ENCODE data around the gene GIPC3. TPM values are rescaled to one million over a fixed set of nuclear protein-coding genes. Genes with fewer than 3 reads are reported as not detected.
A peak's percentile ranks its signal among the peaks of the same experiment; 100 is the strongest.

The GIPC3 gene, protein sequence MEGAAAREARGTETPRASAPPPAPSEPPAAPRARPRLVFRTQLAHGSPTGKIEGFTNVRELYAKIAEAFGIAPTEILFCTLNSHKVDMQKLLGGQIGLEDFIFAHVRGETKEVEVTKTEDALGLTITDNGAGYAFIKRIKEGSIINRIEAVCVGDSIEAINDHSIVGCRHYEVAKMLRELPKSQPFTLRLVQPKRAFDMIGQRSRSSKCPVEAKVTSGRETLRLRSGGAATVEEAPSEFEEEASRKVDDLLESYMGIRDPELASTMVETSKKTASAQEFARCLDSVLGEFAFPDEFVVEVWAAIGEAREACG
- 1 to 10 TPM in 1 of 3 donors, under 1 TPM in 2; 0.34 to 1.1 (median 0.58) TPM for total RNA-seq
- long read RNA-seq, donor 1 = 0 reads
- long read RNA-seq, donor 2 = 0 reads

DNA sequence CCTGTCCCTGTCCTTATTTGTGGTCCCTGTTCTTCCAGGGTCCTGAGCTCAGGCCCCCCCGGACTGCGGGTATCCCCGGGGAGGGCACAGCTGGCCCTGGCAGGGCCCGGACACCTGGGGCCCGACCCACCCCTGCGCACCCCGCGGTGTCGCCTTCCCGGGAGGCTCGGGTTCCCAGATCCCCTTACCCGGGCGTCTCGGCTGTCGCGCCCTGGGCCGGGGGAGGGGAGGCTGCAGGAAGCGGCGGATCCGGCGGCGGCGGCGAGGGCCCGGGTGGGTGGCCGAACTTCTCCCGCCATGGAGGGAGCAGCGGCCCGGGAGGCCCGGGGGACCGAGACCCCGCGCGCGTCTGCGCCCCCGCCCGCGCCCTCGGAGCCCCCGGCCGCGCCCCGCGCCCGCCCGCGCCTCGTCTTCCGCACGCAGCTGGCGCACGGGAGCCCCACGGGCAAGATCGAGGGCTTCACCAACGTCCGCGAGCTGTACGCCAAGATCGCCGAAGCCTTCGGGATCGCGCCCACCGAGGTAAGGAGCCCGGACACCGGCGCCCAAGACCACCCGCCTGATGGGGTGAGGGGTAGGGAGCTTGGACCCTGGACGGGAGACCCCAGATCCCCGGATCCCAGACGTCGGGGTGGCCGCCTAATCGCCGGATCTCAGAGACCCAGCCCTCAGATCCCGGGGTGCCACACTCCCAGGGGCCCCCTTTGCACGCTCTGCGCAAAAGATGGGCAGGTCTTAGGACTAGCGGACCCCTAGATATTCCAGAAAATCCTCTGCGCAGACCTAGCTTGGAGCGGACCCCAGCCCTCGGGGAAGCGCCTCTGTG, at the start of gene GIPC3:
Gene GIPC3 (plus strand): TSS at position 178 of the 826 bp plus-strand sequence. CDS start 120 bp downstream, at position 298.
- ATAC-seq = no peak
- intact Hi-C loops (cut with DNase I, micrococcal nuclease) = no loop called here
- TF ChIP-seq, protein P1, sequence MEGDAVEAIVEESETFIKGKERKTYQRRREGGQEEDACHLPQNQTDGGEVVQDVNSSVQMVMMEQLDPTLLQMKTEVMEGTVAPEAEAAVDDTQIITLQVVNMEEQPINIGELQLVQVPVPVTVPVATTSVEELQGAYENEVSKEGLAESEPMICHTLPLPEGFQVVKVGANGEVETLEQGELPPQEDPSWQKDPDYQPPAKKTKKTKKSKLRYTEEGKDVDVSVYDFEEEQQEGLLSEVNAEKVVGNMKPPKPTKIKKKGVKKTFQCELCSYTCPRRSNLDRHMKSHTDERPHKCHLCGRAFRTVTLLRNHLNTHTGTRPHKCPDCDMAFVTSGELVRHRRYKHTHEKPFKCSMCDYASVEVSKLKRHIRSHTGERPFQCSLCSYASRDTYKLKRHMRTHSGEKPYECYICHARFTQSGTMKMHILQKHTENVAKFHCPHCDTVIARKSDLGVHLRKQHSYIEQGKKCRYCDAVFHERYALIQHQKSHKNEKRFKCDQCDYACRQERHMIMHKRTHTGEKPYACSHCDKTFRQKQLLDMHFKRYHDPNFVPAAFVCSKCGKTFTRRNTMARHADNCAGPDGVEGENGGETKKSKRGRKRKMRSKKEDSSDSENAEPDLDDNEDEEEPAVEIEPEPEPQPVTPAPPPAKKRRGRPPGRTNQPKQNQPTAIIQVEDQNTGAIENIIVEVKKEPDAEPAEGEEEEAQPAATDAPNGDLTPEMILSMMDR (IDR thresholded peaks at IDR 0.05) = no peak

DNA sequence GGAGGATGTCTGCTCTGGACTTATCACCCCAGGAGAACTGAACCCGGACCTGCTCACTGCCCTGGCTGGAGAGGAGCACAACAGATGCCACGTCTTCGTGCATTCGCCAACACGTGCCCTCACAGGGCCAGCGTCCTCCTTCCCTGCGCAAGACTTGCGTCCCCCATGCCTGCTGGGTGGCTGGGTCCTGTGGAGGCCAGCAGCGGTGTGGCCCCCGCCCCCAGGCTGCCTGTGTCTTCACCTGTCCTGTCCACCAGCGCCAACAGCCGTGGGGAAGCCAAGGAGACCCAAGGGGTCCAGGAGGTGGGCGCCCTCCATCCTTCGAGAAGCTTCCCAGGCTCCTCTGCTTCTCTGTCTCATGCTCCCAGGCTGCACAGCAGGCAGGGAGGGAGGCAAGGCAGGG, 49.7 kb upstream of the GIPC3 start:
- TF ChIP-seq, protein P1 (IDR thresholded peaks at IDR 0.05) = no peak
- intact Hi-C loops (cut with DNase I, micrococcal nuclease) = no loop called here
- Histone ChIP-seq H3K4me3 (no peak overlapping the region), H3K9me3 (no peaks in the 10 kb centered on the region), H3K36me3 (ENCODE audit: low read depth) (no peaks in the 10 kb centered on the region), H3K4me1 (ENCODE audit: low read depth) (no peaks in the 10 kb centered on the region)
- DNase-seq (no peak), ATAC-seq (no peak)

More for the DNA sequence above, at the start of gene GIPC3:
- Histone ChIP-seq H3K36me3 (ENCODE audit: low read depth) (no peaks in the 10 kb centered on the region), H3K9me3 (no peaks in the 10 kb centered on the region), H3K4me1 (ENCODE audit: low read depth) (no peaks in the 10 kb centered on the region), H3K4me3 (no peak within 1 kb of the TSS)
- DNase-seq = no peak

DNA sequence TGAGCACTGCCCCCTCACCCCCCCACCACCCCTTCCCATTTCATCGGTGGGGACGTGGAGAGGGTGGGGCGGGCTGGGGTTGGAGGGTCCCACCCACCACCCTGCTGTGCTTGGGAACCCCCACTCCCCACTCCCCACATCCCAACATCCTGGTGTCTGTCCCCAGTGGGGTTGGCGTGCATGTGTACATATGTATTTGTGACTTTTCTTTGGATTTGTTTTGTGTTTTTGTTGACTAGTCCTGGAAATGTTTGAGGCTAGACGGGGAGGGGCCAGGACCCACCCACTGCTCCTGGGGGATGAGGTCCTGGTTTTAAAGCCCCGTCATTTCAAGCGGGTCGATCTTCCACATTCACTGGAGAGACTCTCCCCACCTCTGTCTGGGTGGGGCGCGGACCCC, 49.3 kb upstream of the GIPC3 start:
- no peaks in the 10 kb centered on the region for H3K36me3 ChIP-seq (ENCODE audit: low read depth)
- ATAC-seq = no peak
- intact Hi-C loops (cut with DNase I, micrococcal nuclease) = no loop called here

DNA sequence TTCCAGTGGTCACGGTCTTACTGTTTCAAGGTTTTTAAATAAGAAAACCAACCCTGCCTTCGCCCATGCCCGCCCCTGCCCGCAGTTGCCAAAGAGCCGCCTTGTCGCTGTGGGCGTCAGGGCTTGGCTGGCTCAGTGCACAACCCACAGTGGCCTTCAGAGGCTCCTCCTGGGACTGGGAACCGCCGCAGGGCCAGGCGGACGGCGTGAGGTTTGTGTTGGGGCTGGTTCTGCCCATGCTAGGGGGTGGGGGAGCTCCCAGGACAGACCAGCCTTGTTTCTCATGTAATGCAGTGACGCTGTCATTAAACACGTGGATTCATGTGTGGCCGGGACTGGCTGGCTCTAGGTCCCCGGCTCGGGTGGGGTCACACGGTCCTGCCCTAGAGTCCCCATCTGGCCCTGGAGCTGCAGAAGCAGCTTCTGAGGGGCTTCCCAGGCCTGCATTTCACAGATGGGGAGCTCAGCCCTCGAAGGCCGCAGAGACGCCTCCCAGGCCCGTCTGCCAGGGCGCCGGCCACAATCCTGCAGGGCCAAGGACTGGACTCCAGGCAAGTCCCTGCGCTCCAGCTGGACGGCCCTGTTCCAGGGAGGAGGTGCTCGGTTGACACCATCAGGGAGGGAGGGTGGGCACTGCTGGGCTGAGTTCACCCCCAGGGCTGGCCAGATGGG, 48.7 kb upstream of the GIPC3 start:
- TF ChIP-seq, protein P1 (IDR thresholded peaks at IDR 0.05) = no peak
- Histone ChIP-seq H3K4me1 (ENCODE audit: low read depth) (no peaks in the 10 kb centered on the region), H3K36me3 (ENCODE audit: low read depth) (no peaks in the 10 kb centered on the region), H3K4me3 (no peak overlapping the region), H3K9me3 (no peaks in the 10 kb centered on the region)
- DNase-seq = peak in 1 of 3 donors; percentile 47
- peak; percentile 4 for ATAC-seq
- intact Hi-C loops (cut with DNase I, micrococcal nuclease) = no loop called here

More for the DNA sequence above, 49.3 kb upstream of the GIPC3 start:
- TF ChIP-seq, protein P1 (IDR thresholded peaks at IDR 0.05) = no peak
- Histone ChIP-seq H3K4me1 (ENCODE audit: low read depth) (no peaks in the 10 kb centered on the region), H3K9me3 (no peaks in the 10 kb centered on the region), H3K4me3 (no peak overlapping the region)
- DNase-seq = no peak

DNA sequence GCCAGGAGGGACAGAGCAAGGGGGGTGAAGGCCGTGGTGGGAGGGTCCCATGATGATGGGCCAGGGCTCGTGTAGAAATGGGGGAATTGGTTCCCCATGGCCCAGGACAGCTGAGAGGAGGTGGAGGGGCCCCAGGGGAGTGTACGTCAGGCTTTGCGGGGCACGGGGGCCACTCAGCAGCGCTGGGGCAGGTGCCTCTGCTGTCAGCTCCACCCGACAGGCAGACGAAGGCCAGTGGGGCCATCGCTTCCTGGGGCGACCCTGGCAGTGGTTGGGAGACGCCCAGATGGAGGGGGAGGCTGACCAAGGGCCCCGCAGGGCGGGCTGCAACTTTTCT, 48.2 kb upstream of the GIPC3 start:
- intact Hi-C loops (cut with DNase I, micrococcal nuclease) = no loop called here
- no peak for DNase-seq
- no peak overlapping the region for H3K4me3 ChIP-seq
- TF ChIP-seq, protein P1 (IDR thresholded peaks at IDR 0.05) = no peak
- H3K36me3 ChIP-seq (ENCODE audit: low read depth) = no peaks in the 10 kb centered on the region
- H3K9me3 ChIP-seq = no peaks in the 10 kb centered on the region
- H3K4me1 ChIP-seq (ENCODE audit: low read depth) = no peaks in the 10 kb centered on the region
- peak; percentile 2 for ATAC-seq
